GM23338 (cell line): ENCODE results near the gene TBC1D9B.
A peak's percentile ranks its signal among the peaks of the same experiment; 100 is the strongest.

Experiments
- CREB1 ChIP-seq: fragments of 250-450 bp; sonication (Bioruptor Pico); IDR thresholded peaks from 2 replicates; pipeline ENCODE4 v1.5.0; 2020; ENCODE audit warnings: low read depth, mild to moderate bottlenecking, moderate library complexity
- EZH2 ChIP-seq: fragments of 200-600 bp; sonication (generic); IDR thresholded peaks from one replicate; pipeline ENCODE4 v1.8.0; 2017; ENCODE audit warnings: antibody characterized with exemption, mild to moderate bottlenecking, low read depth; ENCODE audit not compliant: unreplicated experiment
- STAT1 ChIP-seq: IDR thresholded peaks from one replicate; pipeline ENCODE4 v1.6.1; 2016; ENCODE audit warnings: antibody characterized with exemption; ENCODE audit not compliant: unreplicated experiment
- TF ChIP-seq, protein P1 (sequence below): IDR thresholded peaks from one replicate; pipeline ENCODE4 v1.6.1; 2018; ENCODE audit warnings: antibody characterized with exemption; ENCODE audit not compliant: unreplicated experiment
- TF ChIP-seq, protein P2 (sequence below), 2 experiments: fragments of 200-600 bp in 1 of 2; sonication (generic) in 1 of 2; conservative IDR thresholded peaks; 2 replicates each; pipeline versions ENCODE4 v1.5.1 to v1.6.1; 2016 to 2017; ENCODE audit warnings: antibody characterized with exemption in 2 of 2, low read depth in 2 of 2, mild to moderate bottlenecking in 2 of 2, moderate library complexity in 1 of 2

DNA sequence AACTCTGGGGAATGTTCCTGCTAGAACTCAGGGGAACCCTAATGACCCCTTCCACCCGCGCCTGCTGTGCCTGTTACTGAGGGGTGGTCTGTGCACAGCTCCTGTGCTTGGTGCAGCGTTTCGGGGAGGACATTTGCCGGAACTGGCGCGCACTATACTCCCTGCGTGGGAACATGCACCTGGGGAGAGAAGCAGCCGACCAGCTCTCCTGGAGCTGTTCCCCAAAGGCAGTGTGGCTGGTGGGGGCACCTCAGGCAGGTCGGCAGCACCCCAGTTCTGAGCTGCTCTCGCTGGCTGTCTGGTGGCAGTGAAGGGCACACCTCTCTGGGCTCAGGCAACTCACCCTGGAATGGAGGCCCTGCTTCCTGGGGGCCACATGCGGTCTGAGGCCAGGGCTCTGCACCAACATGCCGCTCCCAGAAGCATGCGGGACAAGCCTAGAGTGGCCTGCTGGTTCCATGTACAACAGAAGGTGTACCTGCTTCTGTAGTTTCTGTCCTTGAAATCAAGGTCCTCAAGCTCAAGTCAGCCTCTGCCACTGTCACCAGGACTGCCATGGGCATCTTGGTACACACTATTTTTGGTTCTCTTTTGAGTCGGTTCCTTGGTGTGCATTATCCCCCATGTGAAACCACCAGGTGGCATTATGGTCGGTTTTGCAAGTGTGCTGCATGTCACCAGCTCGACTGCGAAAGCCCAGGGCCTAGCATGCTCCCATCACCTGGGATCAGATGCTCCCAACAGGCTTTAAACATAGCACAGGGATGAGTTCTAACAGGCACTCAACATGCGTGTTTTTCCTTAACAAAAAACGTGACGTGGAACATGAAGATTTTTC is 41.2 kb downstream of the TBC1D9B start:
- TF ChIP-seq, protein P1, sequence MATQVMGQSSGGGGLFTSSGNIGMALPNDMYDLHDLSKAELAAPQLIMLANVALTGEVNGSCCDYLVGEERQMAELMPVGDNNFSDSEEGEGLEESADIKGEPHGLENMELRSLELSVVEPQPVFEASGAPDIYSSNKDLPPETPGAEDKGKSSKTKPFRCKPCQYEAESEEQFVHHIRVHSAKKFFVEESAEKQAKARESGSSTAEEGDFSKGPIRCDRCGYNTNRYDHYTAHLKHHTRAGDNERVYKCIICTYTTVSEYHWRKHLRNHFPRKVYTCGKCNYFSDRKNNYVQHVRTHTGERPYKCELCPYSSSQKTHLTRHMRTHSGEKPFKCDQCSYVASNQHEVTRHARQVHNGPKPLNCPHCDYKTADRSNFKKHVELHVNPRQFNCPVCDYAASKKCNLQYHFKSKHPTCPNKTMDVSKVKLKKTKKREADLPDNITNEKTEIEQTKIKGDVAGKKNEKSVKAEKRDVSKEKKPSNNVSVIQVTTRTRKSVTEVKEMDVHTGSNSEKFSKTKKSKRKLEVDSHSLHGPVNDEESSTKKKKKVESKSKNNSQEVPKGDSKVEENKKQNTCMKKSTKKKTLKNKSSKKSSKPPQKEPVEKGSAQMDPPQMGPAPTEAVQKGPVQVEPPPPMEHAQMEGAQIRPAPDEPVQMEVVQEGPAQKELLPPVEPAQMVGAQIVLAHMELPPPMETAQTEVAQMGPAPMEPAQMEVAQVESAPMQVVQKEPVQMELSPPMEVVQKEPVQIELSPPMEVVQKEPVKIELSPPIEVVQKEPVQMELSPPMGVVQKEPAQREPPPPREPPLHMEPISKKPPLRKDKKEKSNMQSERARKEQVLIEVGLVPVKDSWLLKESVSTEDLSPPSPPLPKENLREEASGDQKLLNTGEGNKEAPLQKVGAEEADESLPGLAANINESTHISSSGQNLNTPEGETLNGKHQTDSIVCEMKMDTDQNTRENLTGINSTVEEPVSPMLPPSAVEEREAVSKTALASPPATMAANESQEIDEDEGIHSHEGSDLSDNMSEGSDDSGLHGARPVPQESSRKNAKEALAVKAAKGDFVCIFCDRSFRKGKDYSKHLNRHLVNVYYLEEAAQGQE, result no peak
- TF ChIP-seq, protein P2, sequence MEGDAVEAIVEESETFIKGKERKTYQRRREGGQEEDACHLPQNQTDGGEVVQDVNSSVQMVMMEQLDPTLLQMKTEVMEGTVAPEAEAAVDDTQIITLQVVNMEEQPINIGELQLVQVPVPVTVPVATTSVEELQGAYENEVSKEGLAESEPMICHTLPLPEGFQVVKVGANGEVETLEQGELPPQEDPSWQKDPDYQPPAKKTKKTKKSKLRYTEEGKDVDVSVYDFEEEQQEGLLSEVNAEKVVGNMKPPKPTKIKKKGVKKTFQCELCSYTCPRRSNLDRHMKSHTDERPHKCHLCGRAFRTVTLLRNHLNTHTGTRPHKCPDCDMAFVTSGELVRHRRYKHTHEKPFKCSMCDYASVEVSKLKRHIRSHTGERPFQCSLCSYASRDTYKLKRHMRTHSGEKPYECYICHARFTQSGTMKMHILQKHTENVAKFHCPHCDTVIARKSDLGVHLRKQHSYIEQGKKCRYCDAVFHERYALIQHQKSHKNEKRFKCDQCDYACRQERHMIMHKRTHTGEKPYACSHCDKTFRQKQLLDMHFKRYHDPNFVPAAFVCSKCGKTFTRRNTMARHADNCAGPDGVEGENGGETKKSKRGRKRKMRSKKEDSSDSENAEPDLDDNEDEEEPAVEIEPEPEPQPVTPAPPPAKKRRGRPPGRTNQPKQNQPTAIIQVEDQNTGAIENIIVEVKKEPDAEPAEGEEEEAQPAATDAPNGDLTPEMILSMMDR (conservative IDR thresholded peaks at IDR 0.05; ENCODE audit: low read depth in 2 of 2), result peak in 1 of 2 experiments; percentile 33; a peak in 3 of 4 replicates
- TF ChIP-seq STAT1 (no peak), EZH2 (no peak), CREB1 (CRISPR knock-in tag) (no peak)
